Omental fat pad (tissue), 4 donors: ENCODE measurements around the gene NLRP6. TPM values are rescaled to one million over a fixed set of nuclear protein-coding genes. Genes with fewer than 3 reads are reported as not detected.
A peak's percentile ranks its signal among the peaks of the same experiment; 100 is the strongest.
"Not testable (repeated sequence)": the region's sequence is repeated elsewhere in the genome, so short reads cannot be mapped to it uniquely, and the experiment has no call there.

Experiments
- ATAC-seq: fragments of 150-250 bp; one replicate; pipeline ENCODE4 v1.9.1; 2016; ENCODE audit warnings: mild to moderate bottlenecking, moderate library complexity; ENCODE audit not compliant: low FRiP score
- DNase-seq: peaks from one replicate; pipeline ENCODE4 v3.0.0-alpha.2; 2019; ENCODE audit warnings: low spot score
- total RNA-seq, 4 donors: library from RNA; depleted of rRNA; stranded (reverse); fragments of >200 nt; gene quantifications; one replicate each; pipeline ENCODE4 v1.1.0, GENCODE V29; 2016
- TF ChIP-seq, protein P1 (sequence below), 3 donors: fragments of 450-650 bp; IDR thresholded peaks; one replicate each; pipeline ENCODE4 v1.5.1; 2016 to 2017; ENCODE audit warnings: antibody characterized with exemption in 3 of 3, mild to moderate bottlenecking in 3 of 3, moderate library complexity in 2 of 3

Gene NLRP6
- total RNA-seq, 4 donors from 2014 or later = 0.84 to 11.8 (median 3.8) TPM

GRCh38 chr11:236774-237767 is 41.1 kb upstream of the NLRP6 start, which contains the start of gene PSMD13:
Gene PSMD13 (plus strand): TSS chr11:236976. CDS start chr11:237050, 74 bp downstream.
- peak; percentile 85 for ATAC-seq
- DNase-seq = peak; percentile 58
- TF ChIP-seq, protein P1, sequence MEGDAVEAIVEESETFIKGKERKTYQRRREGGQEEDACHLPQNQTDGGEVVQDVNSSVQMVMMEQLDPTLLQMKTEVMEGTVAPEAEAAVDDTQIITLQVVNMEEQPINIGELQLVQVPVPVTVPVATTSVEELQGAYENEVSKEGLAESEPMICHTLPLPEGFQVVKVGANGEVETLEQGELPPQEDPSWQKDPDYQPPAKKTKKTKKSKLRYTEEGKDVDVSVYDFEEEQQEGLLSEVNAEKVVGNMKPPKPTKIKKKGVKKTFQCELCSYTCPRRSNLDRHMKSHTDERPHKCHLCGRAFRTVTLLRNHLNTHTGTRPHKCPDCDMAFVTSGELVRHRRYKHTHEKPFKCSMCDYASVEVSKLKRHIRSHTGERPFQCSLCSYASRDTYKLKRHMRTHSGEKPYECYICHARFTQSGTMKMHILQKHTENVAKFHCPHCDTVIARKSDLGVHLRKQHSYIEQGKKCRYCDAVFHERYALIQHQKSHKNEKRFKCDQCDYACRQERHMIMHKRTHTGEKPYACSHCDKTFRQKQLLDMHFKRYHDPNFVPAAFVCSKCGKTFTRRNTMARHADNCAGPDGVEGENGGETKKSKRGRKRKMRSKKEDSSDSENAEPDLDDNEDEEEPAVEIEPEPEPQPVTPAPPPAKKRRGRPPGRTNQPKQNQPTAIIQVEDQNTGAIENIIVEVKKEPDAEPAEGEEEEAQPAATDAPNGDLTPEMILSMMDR (IDR thresholded peaks at IDR 0.05) = no peak

DNA sequence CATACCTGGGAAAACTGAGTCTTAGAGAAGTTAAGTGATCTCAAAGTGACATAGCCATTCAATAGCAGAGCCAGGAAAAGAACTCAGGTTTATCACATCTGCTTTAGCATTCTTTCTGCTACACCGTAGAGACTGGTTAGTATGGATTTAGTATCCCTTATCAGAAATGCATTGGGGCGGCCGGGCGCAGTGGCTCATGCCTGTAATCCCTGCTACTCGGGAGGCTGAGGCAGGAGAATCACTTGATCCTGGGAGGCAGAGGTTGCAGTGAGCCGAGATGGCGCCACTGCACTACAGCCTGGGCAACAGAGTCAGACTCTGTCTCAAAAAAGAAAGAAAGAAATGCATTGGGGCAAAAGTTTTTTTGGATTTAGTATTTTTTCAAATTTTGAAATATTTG is 39.9 kb upstream of the NLRP6 start:
- not testable (repeated sequence) for DNase-seq, ATAC-seq

- ATAC-seq (no peak), DNase-seq (no peak)
- TF ChIP-seq, protein P1 (IDR thresholded peaks at IDR 0.05) = no peak
Observed at GRCh38 chr11:240315-240714, 37.9 kb upstream of the NLRP6 start.

DNA sequence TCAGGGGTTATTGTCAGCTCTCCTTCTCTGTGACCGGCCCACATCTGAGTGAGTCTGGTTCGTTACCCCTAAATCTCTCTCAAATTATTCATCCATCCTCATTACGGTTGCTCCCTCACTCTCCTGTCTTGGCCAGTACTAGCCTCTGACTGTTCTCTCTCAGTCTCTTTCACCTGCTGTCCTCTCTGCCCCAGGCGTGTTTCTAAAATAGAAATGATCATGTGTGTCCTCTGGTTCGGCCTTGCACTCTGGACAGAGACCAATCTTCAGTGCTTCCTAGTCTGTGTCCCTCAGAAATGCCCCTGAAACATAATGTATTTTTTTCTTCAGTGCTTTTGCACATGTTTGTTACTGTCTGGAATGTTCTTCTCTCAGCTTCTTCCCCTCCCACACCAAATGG is 36.6 kb upstream of the NLRP6 start:
- no peak for DNase-seq
- no peak for ATAC-seq
- TF ChIP-seq, protein P1 (IDR thresholded peaks at IDR 0.05) = no peak

DNA sequence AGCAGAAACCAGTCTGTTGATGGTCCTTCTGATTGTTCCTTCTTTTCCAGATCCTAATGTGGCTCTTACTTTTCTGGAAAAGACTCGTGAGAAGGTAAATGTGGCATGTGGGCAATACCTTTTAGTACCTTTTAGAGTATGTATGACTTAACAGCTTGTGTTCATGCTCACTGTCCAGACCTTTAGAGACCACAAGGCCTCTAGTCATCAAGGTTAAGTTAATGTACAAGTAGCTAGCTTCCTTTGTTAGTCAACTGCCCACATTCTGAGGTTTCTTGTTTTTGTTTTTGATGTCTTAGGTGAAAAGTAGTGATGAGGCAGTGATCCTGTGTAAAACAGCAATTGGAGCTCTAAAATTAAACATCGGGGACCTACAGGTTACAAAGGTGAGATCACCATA is 33.8 kb upstream of the NLRP6 start:
- no peak for DNase-seq
- no peak for ATAC-seq
- TF ChIP-seq, protein P1 (IDR thresholded peaks at IDR 0.05) = no peak

DNA sequence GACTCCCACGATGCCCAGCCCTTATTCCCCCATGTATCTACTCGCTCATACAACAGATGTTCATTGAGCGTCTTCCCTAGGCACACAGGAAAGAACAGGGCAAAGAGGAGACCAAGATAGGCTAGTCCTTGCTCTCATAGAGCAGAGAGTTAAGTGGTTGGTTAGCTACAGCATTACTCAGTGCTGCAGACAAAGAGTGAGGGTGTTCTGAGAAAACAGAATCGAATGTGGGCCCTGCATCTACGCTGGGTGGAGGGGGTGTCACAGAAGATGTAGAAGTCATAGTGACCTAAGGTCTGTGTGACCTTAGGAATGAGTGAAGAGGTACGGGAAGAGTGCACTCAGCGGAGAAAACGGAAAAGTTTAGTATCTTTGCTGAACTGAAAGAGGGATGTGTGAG is 29.1 kb upstream of the NLRP6 start:
- no peak for ATAC-seq
- DNase-seq = no peak
- TF ChIP-seq, protein P1 (IDR thresholded peaks at IDR 0.05) = no peak

DNA sequence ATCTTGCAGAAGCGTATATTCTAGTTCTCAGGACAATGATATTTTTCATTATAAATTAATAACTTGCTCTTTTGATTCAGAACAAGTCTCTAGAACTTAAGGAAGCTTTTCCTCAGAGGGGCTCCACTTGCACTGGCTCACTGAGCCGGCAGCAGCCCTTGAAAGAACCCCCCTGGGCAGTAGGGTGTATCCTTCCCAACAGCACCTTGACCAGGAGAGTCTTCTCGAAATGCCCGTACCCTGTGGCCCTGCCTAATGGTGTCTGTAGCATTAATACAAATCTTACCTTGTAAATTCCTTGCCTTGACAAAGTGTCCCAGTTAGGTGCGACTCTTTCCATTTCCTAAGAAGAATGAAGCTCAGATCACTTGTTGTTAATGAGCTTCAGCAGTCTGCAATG is 27.9 kb upstream of the NLRP6 start:
- ATAC-seq = no peak
- TF ChIP-seq, protein P1 (IDR thresholded peaks at IDR 0.05) = no peak
- DNase-seq = no peak
